HepG2 (cell line): Measurements from ENCODE around the gene NOXA1. TPM values are rescaled to one million over a fixed set of nuclear protein-coding genes. Genes with fewer than 3 reads are reported as not detected.
A peak's percentile ranks its signal among the peaks of the same experiment; 100 is the strongest.

ENCODE experiments used
- ARID2 ChIP-seq: sonication (generic); formaldehyde crosslinking; IDR thresholded peaks from 2 replicates; pipeline ENCODE4 v1.8.1; 2022; ENCODE audit warnings: mild to moderate bottlenecking, missing genetic modification reagents, borderline replicate concordance
- ARNT ChIP-seq: fragments of 450-650 bp; IDR thresholded peaks from 2 replicates; pipeline ENCODE4 v1.6.1; 2017
- CCDC6 ChIP-seq: sonication (generic); formaldehyde crosslinking; IDR thresholded peaks from 2 replicates; pipeline ENCODE4 v1.8.1; 2022; ENCODE audit warnings: mild to moderate bottlenecking, missing genetic modification reagents, moderate library complexity
- EP300 ChIP-seq, 3 experiments: sonication (generic) in 1 of 3; formaldehyde crosslinking in 1 of 3; IDR thresholded peaks; 2 replicates each; pipeline versions ENCODE4 v1.5.1 to v1.6.1; 2011 to 2020; ENCODE audit warnings: low read depth in 2 of 3, low read length in 2 of 3, borderline replicate concordance in 1 of 3, improper control_type of control experiment in 1 of 3, mild to moderate bottlenecking in 1 of 3, missing genetic modification reagents in 1 of 3, moderate library complexity in 1 of 3
- GATAD1 ChIP-seq: IDR thresholded peaks from 2 replicates; pipeline ENCODE4 v1.6.1; 2016; ENCODE audit warnings: missing genetic modification reagents, missing compliant biosample characterization
- NR2C2 ChIP-seq: sonication (generic); formaldehyde crosslinking; IDR thresholded peaks from 2 replicates; pipeline ENCODE4 v1.4.0; 2020; ENCODE audit warnings: missing genetic modification reagents, mild to moderate bottlenecking, moderate library complexity, borderline replicate concordance
- RFXANK ChIP-seq: IDR thresholded peaks from 2 replicates; pipeline ENCODE4 v1.6.1; 2016
- TARDBP ChIP-seq: sonication (generic); formaldehyde crosslinking; IDR thresholded peaks from 2 replicates; pipeline ENCODE4 v1.8.0; 2022; ENCODE audit warnings: mild to moderate bottlenecking, missing genetic modification reagents
- TEAD3 ChIP-seq: optimal IDR thresholded peaks from 2 replicates; pipeline ENCODE3; 2016; ENCODE audit warnings: borderline replicate concordance
- XBP1 ChIP-seq: sonication (generic); formaldehyde crosslinking; IDR thresholded peaks from 2 replicates; pipeline ENCODE4 v1.5.0; 2020; ENCODE audit warnings: missing genetic modification reagents
- ZNF143 ChIP-seq: sonication (generic); formaldehyde crosslinking; IDR thresholded peaks from 2 replicates; pipeline ENCODE4 v1.4.0; 2020; ENCODE audit warnings: missing genetic modification reagents
- ZNF160 ChIP-seq: sonication (generic); formaldehyde crosslinking; IDR thresholded peaks from 2 replicates; pipeline ENCODE4 v1.8.0; 2022; ENCODE audit warnings: mild to moderate bottlenecking, inconsistent platforms, missing genetic modification reagents
- ZNF530 ChIP-seq: sonication (generic); formaldehyde crosslinking; IDR thresholded peaks from 2 replicates; pipeline ENCODE4 v1.5.0; 2020; ENCODE audit warnings: low read depth, mild to moderate bottlenecking, missing genetic modification reagents
- ZNF781 ChIP-seq: sonication (generic); formaldehyde crosslinking; IDR thresholded peaks from 2 replicates; pipeline ENCODE4 v1.5.1; 2020; ENCODE audit warnings: borderline replicate concordance, mild to moderate bottlenecking, missing genetic modification reagents; ENCODE audit errors: not compliant biosample characterization
- polyA plus RNA-seq, 8 experiments: library from polyadenylated mRNA; depleted of rRNA in 3 of 8; stranded (reverse) in 7 of 8; unstranded in 1 of 8; fragments of >200 nt; fragmentation: Illumina TruSeq in 4 of 8; extraction: Trizol in 4 of 8; gene quantifications; 2 replicates each; pipeline versions ENCODE4 v1.2.1 to v1.2.3, GENCODE V29; 2011 to 2016; ENCODE audit warnings: low read depth in 4 of 8, missing spikeins in 1 of 8, mixed read lengths in 1 of 8; ENCODE audit not compliant: insufficient read depth in 1 of 8
- total RNA-seq, 5 experiments: library from RNA; depleted of rRNA; stranded (reverse); fragments of >200 nt; fragmentation: Illumina TruSeq; extraction: Trizol; gene quantifications; 2 replicates each; pipeline ENCODE4 v1.2.3, GENCODE V29; 2016; ENCODE audit warnings: low read depth in 1 of 5
- TF ChIP-seq, protein P1 (sequence below): sonication (generic); formaldehyde crosslinking; IDR thresholded peaks from 2 replicates; pipeline ENCODE4 v1.5.1; 2020; ENCODE audit warnings: missing genetic modification reagents, mild to moderate bottlenecking, borderline replicate concordance
- TF ChIP-seq, protein P2 (sequence below): IDR thresholded peaks from 2 replicates; pipeline ENCODE4 v1.6.1; 2018; ENCODE audit warnings: missing genetic modification reagents
- TF ChIP-seq, protein P3 (sequence below): sonication (generic); formaldehyde crosslinking; IDR thresholded peaks from 2 replicates; pipeline ENCODE4 v1.5.0; 2020; ENCODE audit warnings: missing genetic modification reagents
- TF ChIP-seq, protein P4 (sequence below): IDR thresholded peaks from 2 replicates; pipeline ENCODE4 v1.6.1; 2016; ENCODE audit warnings: missing compliant biosample characterization, missing genetic modification reagents, borderline replicate concordance
- TF ChIP-seq, protein P5 (sequence below): IDR thresholded peaks from 2 replicates; pipeline ENCODE4 v1.6.1; 2018; ENCODE audit warnings: missing genetic modification reagents, mild to moderate bottlenecking, missing compliant biosample characterization

NOXA1 gene
- total and polyA plus RNA-seq, 2 of the 13 experiments (the other 11 are each of a cell fraction or from before 2014, with no cell fraction given): 0.78 to 1.2 TPM

DNA sequence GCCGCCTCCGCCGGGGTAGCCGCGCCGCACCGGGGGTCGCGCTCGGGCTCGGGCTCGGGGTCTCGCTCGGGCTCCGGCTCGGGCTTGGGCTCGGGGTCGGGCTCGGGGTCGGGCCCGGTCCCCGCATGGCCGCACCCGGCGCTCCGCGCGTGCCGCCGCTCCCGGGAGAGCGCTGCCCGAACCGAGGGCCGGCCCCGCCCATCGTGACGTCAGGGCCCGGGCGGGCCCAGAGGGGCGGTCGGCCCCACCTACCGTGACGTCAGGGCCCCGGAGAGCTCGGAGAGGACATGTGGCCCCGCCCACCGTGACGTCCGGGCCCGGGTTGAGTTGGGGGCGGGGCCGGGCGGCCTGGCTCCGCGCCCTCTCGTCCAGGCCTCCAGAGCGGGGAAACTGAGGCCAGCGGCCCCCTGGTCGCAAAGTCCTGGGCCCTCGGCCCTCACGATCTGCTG is 36.0 kb downstream of the NOXA1 start, which contains the start of gene NSMF (continued):
- TF ChIP-seq ZNF530 (CRISPR knock-in tag): no peak
- no peak for TF ChIP-seq GATAD1
- TF ChIP-seq, protein P1, sequence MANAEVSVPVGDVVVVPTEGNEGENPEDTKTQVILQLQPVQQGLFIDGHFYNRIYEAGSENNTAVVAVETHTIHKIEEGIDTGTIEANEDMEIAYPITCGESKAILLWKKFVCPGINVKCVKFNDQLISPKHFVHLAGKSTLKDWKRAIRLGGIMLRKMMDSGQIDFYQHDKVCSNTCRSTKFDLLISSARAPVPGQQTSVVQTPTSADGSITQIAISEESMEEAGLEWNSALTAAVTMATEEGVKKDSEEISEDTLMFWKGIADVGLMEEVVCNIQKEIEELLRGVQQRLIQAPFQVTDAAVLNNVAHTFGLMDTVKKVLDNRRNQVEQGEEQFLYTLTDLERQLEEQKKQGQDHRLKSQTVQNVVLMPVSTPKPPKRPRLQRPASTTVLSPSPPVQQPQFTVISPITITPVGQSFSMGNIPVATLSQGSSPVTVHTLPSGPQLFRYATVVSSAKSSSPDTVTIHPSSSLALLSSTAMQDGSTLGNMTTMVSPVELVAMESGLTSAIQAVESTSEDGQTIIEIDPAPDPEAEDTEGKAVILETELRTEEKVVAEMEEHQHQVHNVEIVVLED (CRISPR knock-in tag): no peak
- no peak for TF ChIP-seq CCDC6 (CRISPR knock-in tag)
- no peak for TF ChIP-seq TARDBP (CRISPR knock-in tag)
- TF ChIP-seq, protein P2, sequence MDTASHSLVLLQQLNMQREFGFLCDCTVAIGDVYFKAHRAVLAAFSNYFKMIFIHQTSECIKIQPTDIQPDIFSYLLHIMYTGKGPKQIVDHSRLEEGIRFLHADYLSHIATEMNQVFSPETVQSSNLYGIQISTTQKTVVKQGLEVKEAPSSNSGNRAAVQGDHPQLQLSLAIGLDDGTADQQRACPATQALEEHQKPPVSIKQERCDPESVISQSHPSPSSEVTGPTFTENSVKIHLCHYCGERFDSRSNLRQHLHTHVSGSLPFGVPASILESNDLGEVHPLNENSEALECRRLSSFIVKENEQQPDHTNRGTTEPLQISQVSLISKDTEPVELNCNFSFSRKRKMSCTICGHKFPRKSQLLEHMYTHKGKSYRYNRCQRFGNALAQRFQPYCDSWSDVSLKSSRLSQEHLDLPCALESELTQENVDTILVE (CRISPR knock-in tag): no peak
- no peak for TF ChIP-seq TEAD3 (CRISPR knock-in tag)
- TF ChIP-seq ZNF160: no peak
- TF ChIP-seq, protein P3, sequence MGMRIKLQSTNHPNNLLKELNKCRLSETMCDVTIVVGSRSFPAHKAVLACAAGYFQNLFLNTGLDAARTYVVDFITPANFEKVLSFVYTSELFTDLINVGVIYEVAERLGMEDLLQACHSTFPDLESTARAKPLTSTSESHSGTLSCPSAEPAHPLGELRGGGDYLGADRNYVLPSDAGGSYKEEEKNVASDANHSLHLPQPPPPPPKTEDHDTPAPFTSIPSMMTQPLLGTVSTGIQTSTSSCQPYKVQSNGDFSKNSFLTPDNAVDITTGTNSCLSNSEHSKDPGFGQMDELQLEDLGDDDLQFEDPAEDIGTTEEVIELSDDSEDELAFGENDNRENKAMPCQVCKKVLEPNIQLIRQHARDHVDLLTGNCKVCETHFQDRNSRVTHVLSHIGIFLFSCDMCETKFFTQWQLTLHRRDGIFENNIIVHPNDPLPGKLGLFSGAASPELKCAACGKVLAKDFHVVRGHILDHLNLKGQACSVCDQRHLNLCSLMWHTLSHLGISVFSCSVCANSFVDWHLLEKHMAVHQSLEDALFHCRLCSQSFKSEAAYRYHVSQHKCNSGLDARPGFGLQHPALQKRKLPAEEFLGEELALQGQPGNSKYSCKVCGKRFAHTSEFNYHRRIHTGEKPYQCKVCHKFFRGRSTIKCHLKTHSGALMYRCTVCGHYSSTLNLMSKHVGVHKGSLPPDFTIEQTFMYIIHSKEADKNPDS (CRISPR knock-in tag): no peak
- 0 out of 4 replicates have a peak, but pooled peaks of 1 of the 2 experiments have one; percentile 1 for TF ChIP-seq EP300 (IDR thresholded peaks at IDR 0.05; ENCODE audit: low read depth in 2 of 2, low read length in 2 of 2)
- TF ChIP-seq EP300 (CRISPR knock-in tag; IDR thresholded peaks at IDR 0.05; ENCODE audit: borderline replicate concordance): no peak
- TF ChIP-seq RFXANK (CRISPR knock-in tag): no peak
- no peak for TF ChIP-seq ZNF143 (CRISPR knock-in tag)
- TF ChIP-seq ARNT: no peak
- no peak for TF ChIP-seq ZNF781
- TF ChIP-seq XBP1 (CRISPR knock-in tag): no peak
- TF ChIP-seq ARID2 (CRISPR knock-in tag): no peak
- TF ChIP-seq, protein P4, sequence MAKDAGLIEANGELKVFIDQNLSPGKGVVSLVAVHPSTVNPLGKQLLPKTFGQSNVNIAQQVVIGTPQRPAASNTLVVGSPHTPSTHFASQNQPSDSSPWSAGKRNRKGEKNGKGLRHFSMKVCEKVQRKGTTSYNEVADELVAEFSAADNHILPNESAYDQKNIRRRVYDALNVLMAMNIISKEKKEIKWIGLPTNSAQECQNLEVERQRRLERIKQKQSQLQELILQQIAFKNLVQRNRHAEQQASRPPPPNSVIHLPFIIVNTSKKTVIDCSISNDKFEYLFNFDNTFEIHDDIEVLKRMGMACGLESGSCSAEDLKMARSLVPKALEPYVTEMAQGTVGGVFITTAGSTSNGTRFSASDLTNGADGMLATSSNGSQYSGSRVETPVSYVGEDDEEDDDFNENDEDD (CRISPR knock-in tag): peak; percentile 11; the same call in 1 of the 2 replicates
- TF ChIP-seq, protein P5, sequence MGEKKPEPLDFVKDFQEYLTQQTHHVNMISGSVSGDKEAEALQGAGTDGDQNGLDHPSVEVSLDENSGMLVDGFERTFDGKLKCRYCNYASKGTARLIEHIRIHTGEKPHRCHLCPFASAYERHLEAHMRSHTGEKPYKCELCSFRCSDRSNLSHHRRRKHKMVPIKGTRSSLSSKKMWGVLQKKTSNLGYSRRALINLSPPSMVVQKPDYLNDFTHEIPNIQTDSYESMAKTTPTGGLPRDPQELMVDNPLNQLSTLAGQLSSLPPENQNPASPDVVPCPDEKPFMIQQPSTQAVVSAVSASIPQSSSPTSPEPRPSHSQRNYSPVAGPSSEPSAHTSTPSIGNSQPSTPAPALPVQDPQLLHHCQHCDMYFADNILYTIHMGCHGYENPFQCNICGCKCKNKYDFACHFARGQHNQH (CRISPR knock-in tag): no peak
- no peak for TF ChIP-seq NR2C2
